Activated naive CD8-positive, alpha-beta T cell (primary cell): ENCODE data around the gene STC2.

Experiments used
- H3K27ac Mint-ChIP-seq: one replicate; pipeline ENCODE4 v1.8.0; 2021; ENCODE audit warnings: mixed read lengths
- H3K27me3 Mint-ChIP-seq: one replicate; pipeline ENCODE4 v1.8.0; 2021; ENCODE audit warnings: mixed read lengths
- H3K36me3 Mint-ChIP-seq: one replicate; pipeline ENCODE4 v1.8.0; 2021; ENCODE audit warnings: mixed read lengths
- H3K4me1 Mint-ChIP-seq: one replicate; pipeline ENCODE4 v1.8.0; 2021; ENCODE audit warnings: low read depth, mixed read lengths
- H3K4me3 Mint-ChIP-seq: one replicate; pipeline ENCODE4 v1.8.0; 2021; ENCODE audit warnings: mild to moderate bottlenecking, mixed read lengths
- H3K9me3 Mint-ChIP-seq: one replicate; pipeline ENCODE4 v1.8.0; 2021; ENCODE audit warnings: low read depth, mixed read lengths

The STC2 gene

GRCh38 chr5:173282916-173283315 is 45.3 kb downstream of the STC2 start:
- Mint-ChIP-seq H3K9me3 (no peaks in the 10 kb centered on the region), H3K36me3 (no peaks in the 10 kb centered on the region), H3K4me1 (peaks cover 12% of the 10 kb centered on the region), H3K27ac (no peak overlapping the region), H3K4me3 (peak overlapping the region; percentile 65), H3K27me3 (peaks cover 33% of the 10 kb centered on the region)

GRCh38 chr5:173281910-173282309 is 46.3 kb downstream of the STC2 start:
- H3K27me3 Mint-ChIP-seq, result peaks cover 34% of the 10 kb centered on the region
- no peak overlapping the region for H3K4me3 Mint-ChIP-seq
- no peaks in the 10 kb centered on the region for H3K9me3 Mint-ChIP-seq
- no peak overlapping the region for H3K27ac Mint-ChIP-seq
- H3K4me1 Mint-ChIP-seq, result peaks cover 12% of the 10 kb centered on the region
- no peaks in the 10 kb centered on the region for H3K36me3 Mint-ChIP-seq

DNA sequence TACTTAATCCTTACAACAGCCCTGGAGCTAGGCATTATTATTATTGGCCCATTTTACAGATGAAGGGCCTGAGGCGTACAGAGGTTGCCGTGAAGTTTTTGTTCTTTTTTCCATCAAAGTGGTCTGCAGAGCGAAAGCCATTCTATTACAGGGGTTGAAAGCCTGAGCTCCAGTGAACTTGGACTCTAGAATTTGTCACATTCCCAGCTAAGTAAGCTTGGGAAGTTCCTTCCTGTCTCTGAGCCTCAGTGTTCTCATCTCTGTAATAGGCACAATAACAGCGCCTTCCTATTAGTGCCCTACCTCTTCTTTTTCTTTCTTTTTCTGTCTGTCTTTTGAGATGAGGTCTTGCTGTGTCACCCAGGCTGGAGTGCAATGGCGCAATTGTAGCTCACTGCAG is 49.0 kb downstream of the STC2 start:
- peaks cover 7% of the 10 kb centered on the region for H3K4me1 Mint-ChIP-seq

GRCh38 chr5:173278641-173279040 is 49.6 kb downstream of the STC2 start:
- H3K4me1 Mint-ChIP-seq, result peaks cover 6% of the 10 kb centered on the region
- H3K4me3 Mint-ChIP-seq, result no peak overlapping the region
- H3K9me3 Mint-ChIP-seq, result peaks cover 3% of the 10 kb centered on the region
- H3K27ac Mint-ChIP-seq, result no peak overlapping the region
- H3K36me3 Mint-ChIP-seq, result no peaks in the 10 kb centered on the region
- H3K27me3 Mint-ChIP-seq, result peaks cover 32% of the 10 kb centered on the region

More for the DNA sequence above, 49.0 kb downstream of the STC2 start:
- Mint-ChIP-seq H3K27me3 (peaks cover 33% of the 10 kb centered on the region), H3K27ac (no peak overlapping the region), H3K36me3 (no peaks in the 10 kb centered on the region), H3K9me3 (peaks cover 3% of the 10 kb centered on the region), H3K4me3 (no peak overlapping the region)

GRCh38 chr5:173278172-173278571 is 50.0 kb downstream of the STC2 start:
- no peak overlapping the region for H3K4me3 Mint-ChIP-seq
- no peak overlapping the region for H3K27ac Mint-ChIP-seq
- peaks cover 1% of the 10 kb centered on the region for H3K4me1 Mint-ChIP-seq
- peaks cover 3% of the 10 kb centered on the region for H3K9me3 Mint-ChIP-seq
- peaks cover 31% of the 10 kb centered on the region for H3K27me3 Mint-ChIP-seq
- H3K36me3 Mint-ChIP-seq, result no peaks in the 10 kb centered on the region

- Mint-ChIP-seq H3K27me3 (peaks cover 15% of the 10 kb centered on the region), H3K9me3 (peaks cover 3% of the 10 kb centered on the region), H3K36me3 (no peaks in the 10 kb centered on the region), H3K4me1 (no peaks in the 10 kb centered on the region), H3K27ac (no peak overlapping the region), H3K4me3 (no peak overlapping the region)
Measured at GRCh38 chr5:173274771-173275170, 53.4 kb downstream of the STC2 start.

GRCh38 chr5:173271419-173271818 is 56.8 kb downstream of the STC2 start:
- Mint-ChIP-seq H3K27ac (no peak overlapping the region), H3K9me3 (peaks cover 3% of the 10 kb centered on the region), H3K4me3 (no peak overlapping the region), H3K27me3 (peaks cover 7% of the 10 kb centered on the region), H3K36me3 (no peaks in the 10 kb centered on the region), H3K4me1 (no peaks in the 10 kb centered on the region)

- H3K27me3 Mint-ChIP-seq, result peaks cover 12% of the 10 kb centered on the region
Measured at GRCh38 chr5:173268750-173269432, 59.3 kb downstream of the STC2 start.

DNA sequence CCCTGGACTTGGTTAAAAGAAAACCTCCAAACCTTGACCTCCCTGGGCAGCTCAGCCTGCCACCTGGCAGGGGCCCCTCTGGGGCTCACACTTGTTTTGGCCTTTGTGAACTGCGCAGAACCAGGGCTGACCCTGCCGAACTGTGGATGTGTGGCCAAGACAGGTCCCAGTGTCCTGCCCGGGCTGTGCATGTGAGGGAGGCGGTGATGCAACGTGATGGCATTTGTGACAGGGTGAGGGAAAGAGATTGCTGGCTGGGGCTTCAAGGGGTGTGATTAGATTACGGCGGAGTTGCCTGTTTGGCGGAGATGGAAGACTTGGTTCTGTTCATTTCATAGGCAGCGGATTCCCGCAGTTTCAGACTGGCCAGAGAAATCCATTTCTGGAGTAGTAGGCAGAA is 62.8 kb downstream of the STC2 start:
- Mint-ChIP-seq H3K36me3 (no peaks in the 10 kb centered on the region), H3K9me3 (no peaks in the 10 kb centered on the region), H3K27ac (no peak overlapping the region), H3K4me3 (no peak overlapping the region), H3K4me1 (no peaks in the 10 kb centered on the region), H3K27me3 (peaks cover 15% of the 10 kb centered on the region)

More at GRCh38 chr5:173268750-173269432, 59.3 kb downstream of the STC2 start:
- Mint-ChIP-seq H3K27ac (no peak overlapping the region), H3K36me3 (no peaks in the 10 kb centered on the region), H3K9me3 (no peaks in the 10 kb centered on the region), H3K4me1 (no peaks in the 10 kb centered on the region), H3K4me3 (no peak overlapping the region)
